Endometrial microvascular endothelial cells (primary cell): ENCODE data around the gene ZNF200. TPM values are rescaled to one million over a fixed set of nuclear protein-coding genes. Genes with fewer than 3 reads are reported as not detected.
"Not testable (repeated sequence)": the region's sequence is repeated elsewhere in the genome, so short reads cannot be mapped to it uniquely, and the experiment has no call there.

Experiments used
- in situ Hi-C: cut with HindIII; loops from 2 replicates; pipeline ENCODE4 v1.10.0; 2017; ENCODE audit warnings: low sequenced_read_pairs, low pct_unique_long_range_greater_than_20kb; ENCODE audit errors: inconsistent ontology term
- total RNA-seq: library from RNA; depleted of rRNA; stranded (reverse); fragments of >200 nt; gene quantifications from one replicate; pipeline ENCODE4 v1.2.3, GENCODE V29; 2015; ENCODE audit errors: inconsistent ontology term

Gene ZNF200
- total RNA-seq, 1 donor from 2014 or later: 9.8 TPM

GRCh38 chr16:3212006-3212405 lies 23.0 kb downstream of the ZNF200 start:
- in situ Hi-C loops: no loop called here

GRCh38 chr16:3207086-3207953 lies 27.6 kb downstream of the ZNF200 start:
- in situ Hi-C loops: no loop called here

DNA sequence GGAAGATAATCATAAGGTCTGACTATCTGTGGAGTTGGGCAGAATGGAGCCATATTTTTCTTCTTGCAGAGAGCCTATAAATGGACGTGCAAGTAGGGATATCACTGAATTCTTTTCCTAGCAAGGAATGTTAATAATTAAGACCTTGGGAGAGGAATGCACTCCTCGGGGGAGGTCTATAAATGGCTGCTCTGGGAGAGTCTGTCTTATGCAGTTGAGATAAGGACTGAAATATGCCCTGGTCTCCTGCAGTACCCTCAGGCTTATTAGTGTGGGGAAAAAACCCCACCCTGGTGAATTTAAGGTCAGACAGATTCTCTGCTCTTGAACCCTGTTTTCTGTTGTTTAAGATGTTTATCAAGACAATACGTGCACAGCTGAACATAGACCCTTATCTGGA lies 29.0 kb downstream of the ZNF200 start:
- in situ Hi-C loops: not testable (repeated sequence)

DNA sequence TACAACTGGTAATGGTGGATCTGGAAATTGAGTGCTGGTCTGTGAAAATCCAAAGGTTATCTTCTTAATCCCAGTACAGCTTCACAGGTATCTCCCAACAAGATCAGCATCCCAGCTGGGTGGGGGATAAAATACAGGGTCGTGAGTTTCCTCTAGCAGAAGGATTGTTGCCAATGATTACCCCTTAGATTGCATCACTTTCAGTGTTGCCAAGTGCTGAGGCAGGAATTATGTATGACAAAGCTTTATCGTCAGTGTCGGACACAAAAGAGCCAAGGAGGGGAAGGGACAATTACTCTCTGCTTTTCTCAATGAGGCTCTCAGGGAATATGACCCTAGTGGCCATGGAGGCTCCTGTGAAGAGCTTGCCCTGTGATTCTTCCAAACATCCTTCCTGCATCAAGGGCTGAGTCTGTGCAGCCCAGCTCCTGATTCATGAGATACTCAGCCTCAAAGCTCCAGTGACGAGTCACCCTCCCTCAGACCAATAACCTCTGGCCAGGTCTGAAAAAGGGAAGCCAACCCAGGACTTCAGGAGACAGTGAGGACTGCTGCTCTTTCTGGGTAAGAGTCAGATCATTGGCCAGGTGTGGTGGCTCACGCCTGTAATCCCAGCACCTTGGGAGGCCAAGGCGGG lies 31.9 kb downstream of the ZNF200 start:
- in situ Hi-C loops: no loop called here

DNA sequence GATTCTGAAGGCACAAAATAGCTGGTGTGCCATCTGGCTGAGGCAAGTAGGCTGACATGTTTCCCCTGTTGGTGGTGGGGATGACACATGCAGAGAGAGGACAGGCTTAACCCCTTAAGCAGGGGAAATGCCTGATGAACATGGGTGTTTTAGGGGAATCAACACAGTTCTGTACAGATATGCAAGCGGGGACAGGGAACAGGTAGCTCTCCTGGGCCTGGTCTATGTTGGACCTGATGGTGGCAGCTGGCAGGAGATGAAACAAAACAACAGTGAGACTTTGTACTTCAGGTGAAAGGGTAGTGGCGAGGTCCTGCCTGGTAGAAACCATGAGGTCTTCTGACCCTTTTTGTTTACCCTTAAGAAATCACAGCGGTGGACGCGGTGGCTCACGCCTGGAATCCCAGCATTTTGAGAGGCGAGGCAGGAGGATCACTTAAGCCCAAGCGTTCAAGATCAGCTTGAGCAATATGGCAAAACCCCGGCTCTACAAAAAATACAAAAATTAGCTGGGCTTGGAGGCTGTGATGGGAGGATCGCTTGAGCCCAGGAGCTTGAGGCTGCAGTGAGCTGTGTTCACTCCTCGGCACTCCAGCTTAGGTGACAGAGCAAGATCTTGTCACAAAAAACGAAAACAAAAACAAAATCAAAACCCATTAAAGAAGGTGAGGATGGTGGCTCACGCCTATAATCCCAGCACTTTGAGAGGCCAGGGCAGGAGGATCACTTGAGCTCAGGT lies 36.5 kb downstream of the ZNF200 start:
- in situ Hi-C loops: no loop called here

- in situ Hi-C loops: not testable (repeated sequence)
These were observed 37.1 kb downstream of the ZNF200 start for GRCh38 chr16:3197694-3198333.

DNA sequence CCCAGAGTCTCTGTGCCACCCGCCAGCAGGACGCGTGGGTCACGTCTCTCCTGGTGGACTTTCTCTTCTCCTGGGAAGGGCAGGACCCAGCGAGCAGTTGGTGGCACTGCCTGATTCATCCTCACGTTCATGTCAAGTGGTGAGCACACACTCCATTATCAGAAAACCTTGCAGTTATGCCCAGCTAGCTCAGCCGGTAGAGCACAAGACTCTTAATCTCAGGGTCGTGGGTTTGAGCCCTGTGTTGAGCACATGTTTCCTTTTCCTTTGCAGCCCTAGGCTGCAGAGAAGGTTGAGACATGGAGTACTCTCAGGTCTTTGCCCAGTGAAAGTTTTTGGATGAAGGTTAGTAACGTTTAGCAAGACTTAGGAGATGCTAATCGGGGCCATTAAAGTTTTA lies 39.0 kb downstream of the ZNF200 start:
- in situ Hi-C loops: no loop called here

DNA sequence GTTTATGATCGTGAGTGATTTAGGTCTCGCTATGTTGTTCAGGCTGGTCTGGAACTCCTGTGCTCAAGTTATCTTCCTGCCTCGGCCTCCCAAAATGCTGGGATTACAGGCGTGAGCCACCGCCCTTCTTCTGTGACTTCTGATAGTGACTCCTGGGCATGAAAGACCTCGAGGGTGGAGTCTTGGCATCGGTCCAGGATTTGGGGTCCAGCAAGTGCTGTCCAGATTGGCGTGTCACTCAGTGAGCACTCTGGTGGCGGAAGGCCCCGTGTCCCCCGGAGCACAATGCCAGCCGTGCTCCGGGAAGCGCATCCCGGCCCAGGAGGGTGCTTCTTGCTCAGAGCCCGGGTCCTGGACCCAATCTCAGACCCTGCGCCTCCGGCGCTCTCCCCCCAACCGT lies 40.2 kb downstream of the ZNF200 start:
- in situ Hi-C loops: no loop called here

- in situ Hi-C loops: no loop called here
These were observed 41.4 kb downstream of the ZNF200 start for GRCh38 chr16:3193221-3194212.

GRCh38 chr16:3192476-3193019 lies 42.4 kb downstream of the ZNF200 start:
- in situ Hi-C loops: no loop called here

DNA sequence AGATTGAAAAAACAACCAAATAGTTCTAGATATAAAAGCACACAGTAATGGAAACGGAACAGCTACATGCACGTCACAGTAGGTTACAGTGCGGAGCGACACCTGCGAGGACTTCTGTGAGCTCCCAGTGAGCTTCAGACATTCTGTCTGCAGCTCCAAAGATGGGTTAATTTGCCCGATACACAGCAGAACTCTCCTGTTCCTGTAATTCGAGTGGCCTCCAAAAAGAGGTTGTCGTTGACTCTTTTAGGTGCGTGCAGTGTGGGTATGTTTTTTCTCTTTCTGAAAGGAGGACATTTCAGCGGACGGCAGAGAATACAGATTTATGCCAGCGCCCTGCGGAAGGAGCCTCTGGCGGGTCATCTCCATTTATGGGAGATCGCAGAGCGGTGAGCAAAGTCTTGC lies 44.0 kb downstream of the ZNF200 start:
- in situ Hi-C loops: no loop called here

DNA sequence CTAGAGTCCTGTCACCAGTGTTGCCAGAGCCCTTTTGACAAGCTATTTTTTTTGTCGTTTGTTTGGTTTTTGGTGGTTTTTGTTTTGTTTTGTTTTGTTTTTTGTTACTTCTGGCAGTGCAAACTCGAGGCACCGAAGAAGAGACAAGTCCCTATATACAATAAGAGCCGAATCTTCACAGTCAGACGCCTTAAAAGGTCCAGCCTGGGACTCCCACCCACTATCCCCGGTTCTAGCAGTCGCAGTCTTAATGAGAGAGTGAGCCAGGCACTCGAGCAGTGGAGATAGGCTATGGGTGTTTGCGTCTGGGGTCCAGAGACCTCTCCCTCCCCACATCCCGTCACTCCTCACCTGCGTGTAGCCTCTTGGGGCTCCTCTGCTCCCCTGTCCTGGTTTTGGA lies 45.1 kb downstream of the ZNF200 start:
- in situ Hi-C loops: no loop called here

DNA sequence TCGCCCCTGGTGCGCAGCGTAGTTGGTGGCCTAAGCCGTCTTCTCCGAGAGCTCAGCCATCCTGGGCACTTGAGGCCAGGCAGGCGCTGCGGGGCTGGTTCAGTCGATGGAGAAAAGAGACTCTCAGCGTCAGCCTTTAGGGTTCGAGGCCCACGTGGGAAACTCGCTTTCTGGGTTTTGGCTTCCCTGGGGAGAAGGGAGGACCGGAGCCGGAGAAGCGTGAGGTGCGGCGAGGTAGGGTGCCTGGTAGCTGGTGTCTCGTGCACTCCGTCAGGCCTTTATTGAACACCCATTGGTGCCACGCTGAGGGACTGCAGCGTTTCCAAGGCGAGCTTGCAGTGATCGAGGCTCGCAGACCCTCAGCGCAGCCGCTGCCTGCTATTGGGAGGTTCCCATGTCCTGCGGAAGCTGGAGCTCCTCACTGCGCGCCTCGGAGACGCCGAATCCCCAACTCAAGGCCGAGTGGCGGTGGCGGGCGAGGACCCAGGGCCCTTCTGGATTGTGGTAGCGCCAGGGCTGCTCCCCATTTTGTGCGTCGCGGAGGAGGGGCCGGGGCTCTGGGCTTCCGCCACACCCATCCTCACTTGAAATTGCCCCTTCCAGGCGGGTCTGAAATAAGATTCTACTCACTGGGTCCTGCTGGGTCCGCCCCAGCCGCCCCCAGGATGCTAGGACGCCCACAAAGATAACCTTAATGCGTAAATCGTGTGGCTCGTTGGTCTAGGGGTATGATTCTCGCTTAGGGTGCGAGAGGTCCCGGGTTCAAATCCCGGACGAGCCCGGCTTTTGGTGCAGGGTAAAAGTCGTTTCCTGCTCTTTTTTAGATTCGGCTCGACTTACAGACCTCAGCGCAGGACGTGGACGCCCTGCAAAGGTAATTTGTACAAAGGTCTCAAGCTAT lies 45.8 kb downstream of the ZNF200 start:
- in situ Hi-C loops: no loop called here

- in situ Hi-C loops: no loop called here
These were observed 46.4 kb downstream of the ZNF200 start for GRCh38 chr16:3188675-3188924.

DNA sequence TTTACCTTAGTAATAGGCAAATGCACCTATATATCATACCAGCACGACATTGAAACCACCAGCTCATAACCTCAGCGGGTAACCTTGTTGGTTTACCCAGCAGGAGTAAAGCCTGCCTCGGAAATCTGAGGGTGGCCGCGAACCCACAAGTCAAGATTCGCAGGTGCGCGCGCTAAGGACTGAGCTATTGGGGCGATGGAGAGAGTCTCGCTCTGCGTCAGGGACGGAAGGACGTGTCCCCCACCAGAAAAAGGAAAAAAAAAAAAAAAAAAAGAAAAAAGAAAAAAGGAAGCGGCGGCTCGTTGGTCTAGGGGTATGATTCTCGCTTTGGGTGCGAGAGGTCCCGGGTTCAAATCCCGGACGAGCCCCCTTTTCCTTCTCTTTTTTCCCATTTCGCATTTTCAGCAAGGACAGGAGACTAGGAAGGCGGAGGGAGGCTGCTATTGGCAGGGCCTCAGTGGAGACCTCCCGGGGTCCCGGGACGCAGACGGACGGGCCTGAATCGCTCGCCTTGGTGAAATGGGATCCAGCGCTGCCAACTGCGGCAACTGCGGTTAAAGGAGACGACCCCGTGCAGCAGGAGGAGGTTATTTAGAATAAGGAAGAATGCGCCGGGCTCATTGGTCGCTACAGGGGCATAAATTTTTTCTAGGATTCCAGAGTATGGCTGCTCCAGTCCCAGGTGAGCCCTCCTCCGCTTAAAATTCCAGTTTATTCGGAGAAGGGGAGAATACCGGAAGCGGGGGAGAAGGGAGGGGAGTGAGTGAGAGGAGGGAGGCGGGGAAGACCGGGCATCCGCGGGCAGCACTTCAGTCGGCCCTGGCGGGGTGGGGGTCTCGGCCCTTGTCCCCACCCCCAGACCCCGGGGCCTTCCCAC lies 46.9 kb downstream of the ZNF200 start, which contains the start of gene OR1F1:
Gene OR1F1 (plus strand): TSS at position 407 of the 877 bp plus-strand sequence.
- in situ Hi-C loops: no loop called here

DNA sequence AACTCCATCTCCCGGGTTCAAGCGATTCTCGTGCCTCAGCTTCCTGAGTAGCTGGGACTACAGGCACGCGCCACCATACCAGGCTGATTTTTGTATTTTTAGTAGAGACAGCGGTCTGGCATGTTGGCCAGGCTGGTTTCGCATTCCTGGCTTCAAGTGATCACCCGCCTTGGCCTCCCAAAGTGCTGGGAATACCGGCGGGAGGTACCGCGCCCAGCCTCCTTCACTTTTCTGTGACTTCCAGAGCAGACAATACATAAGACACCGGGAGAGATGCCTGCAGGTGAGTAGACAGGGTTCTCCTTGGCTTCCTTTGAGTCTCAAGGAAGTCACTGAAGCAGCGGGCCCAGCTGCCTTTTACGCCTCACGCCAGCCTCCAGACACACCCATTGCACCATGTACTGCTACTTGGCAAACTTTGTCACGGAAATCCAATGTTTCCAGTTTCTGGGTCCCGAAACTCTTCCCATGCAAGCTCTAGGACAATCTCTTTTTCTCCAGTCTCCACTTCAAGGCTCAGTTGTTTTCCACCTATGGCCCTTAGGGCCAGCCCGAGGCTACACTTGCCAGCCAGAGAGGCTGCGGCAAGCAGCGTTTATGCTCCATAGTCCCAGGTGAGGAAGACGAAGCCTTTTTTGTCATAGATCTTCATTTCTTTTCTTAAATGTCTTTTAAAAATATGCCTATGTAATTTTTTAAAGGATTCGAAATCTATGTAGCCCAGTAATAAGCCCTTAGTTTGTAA lies 47.8 kb downstream of the ZNF200 start:
- in situ Hi-C loops: no loop called here
